Right lobe of liver (tissue), 6 donors: ENCODE results near the gene PRKN. TPM values are rescaled to one million over a fixed set of nuclear protein-coding genes. Genes with fewer than 3 reads are reported as not detected.

Source experiments
- ATAC-seq, 4 donors: fragments of 200-7000 bp; cut with Tn5 transposase; one replicate each; pipeline ENCODE4 v1.9.1; 2020; ENCODE audit warnings: mild to moderate bottlenecking in 4 of 4, moderate library complexity in 4 of 4
- DNase-seq, 3 donors: peaks; one replicate each; pipeline ENCODE4 v3.0.0-alpha.2; 2020
- H3K27ac ChIP-seq, 3 donors: fragments of 200-600 bp; one replicate each; pipeline ENCODE4 v1.8.0; 2022
- H3K27me3 ChIP-seq, 2 donors: fragments of 200-600 bp; one replicate each; pipeline ENCODE4 v1.8.0; 2022
- H3K36me3 ChIP-seq, 4 donors: fragments of 200-600 bp; sonication (generic) in 1 of 4; one replicate each; pipeline versions ENCODE4 v1.5.1 to v1.8.0; 2017 to 2022; ENCODE audit warnings: control low read depth in 1 of 4
- H3K4me1 ChIP-seq, 4 donors: fragments of 200-600 bp; sonication (generic) in 1 of 4; one replicate each; pipeline versions ENCODE4 v1.5.1 to v1.8.0; 2017 to 2022; ENCODE audit warnings: control low read depth in 1 of 4
- H3K4me3 ChIP-seq, 3 donors: fragments of 200-600 bp; one replicate each; pipeline ENCODE4 v1.8.0; 2022
- H3K9me3 ChIP-seq, 4 donors: fragments of 200-600 bp; sonication (generic) in 1 of 4; one replicate each; pipeline versions ENCODE4 v1.5.1 to v1.8.0; 2017 to 2022; ENCODE audit warnings: control low read depth in 1 of 4
- CTCF ChIP-seq, 4 donors: fragments of 200-600 bp in 3 of 4; fragments of 450-650 bp in 1 of 4; IDR thresholded peaks; one replicate each; pipeline versions ENCODE4 v1.5.1 to v1.8.0; 2016 to 2022; ENCODE audit warnings: antibody characterized with exemption in 4 of 4, mild to moderate bottlenecking in 2 of 4
- POLR2A ChIP-seq: fragments of 450-650 bp; IDR thresholded peaks from one replicate; pipeline ENCODE4 v1.6.1; 2017; ENCODE audit warnings: antibody characterized with exemption, mild to moderate bottlenecking
- WGBS: methylation state at CpG from one replicate; pipeline ENCODE4 v1.1.6; 2018; ENCODE audit warnings: low coverage, low lambda C conversion rate; ENCODE audit not compliant: insufficient coverage; ENCODE audit errors: missing lambda C conversion rate; 5-methylcytosine and 5-hydroxymethylcytosine counted together
- intact Hi-C, 2 donors: fragments of 100-400 bp; cut with DNase I; formaldehyde crosslinking; loops; one replicate each; pipeline versions ENCODE4 v1.11.2 to v1.14.1; 2022
- total RNA-seq, 6 experiments: library from RNA; depleted of rRNA in 2 of 6; stranded (reverse); fragments of >200 nt in 2 of 6; fragmentation: NEBNext Ultra II Directional in 3 of 6; extraction: Animal tissue kit (Norgen Biotek cat#: 25700) in 3 of 6; gene quantifications; one replicate each; pipeline versions ENCODE4 v1.1.0 to v1.2.4, GENCODE V29; 2016 to 2023
- donor health status: DM: no; HTN: yes; CAD: no.
- donor health status: DM: no; HTN: no; CAD: no.
- donor health status: DM: no; HTN: no; CAD: no.
- donor health status: DM: no; HTN: yes; CAD: no.
- donor health status: DM: no; HTN: yes; CAD: no.

PRKN gene
- total RNA-seq, 6 experiments from 2014 or later: 1.1 to 3.7 (median 2.2) TPM

GRCh38 chr6:161596807-161597520, 1130.6 kb downstream of the PRKN start:
- TF ChIP-seq POLR2A: no peak
- TF ChIP-seq CTCF (IDR thresholded peaks at IDR 0.05): no peak
- no peaks in the 10 kb centered on the region for H3K36me3 ChIP-seq
- 79% methylated on average over 7 of the region's 7 CpGs for WGBS
- no peak overlapping the region for H3K4me3 ChIP-seq
- H3K4me1 ChIP-seq: no peaks in the 10 kb centered on the region
- DNase-seq (no peak), ATAC-seq (no peak)
- no peaks in the 10 kb centered on the region for H3K9me3 ChIP-seq
- no peaks in the 10 kb centered on the region for H3K27me3 ChIP-seq
- no peak overlapping the region for H3K27ac ChIP-seq
- intact Hi-C loops: no loop called here

- 70% methylated on average over 1 of the region's 1 CpG for WGBS
- Histone ChIP-seq H3K36me3 (no peaks in the 10 kb centered on the region), H3K27ac (no peak overlapping the region), H3K4me3 (no peak overlapping the region), H3K4me1 (no peaks in the 10 kb centered on the region), H3K9me3 (no peaks in the 10 kb centered on the region), H3K27me3 (no peaks in the 10 kb centered on the region)
- DNase-seq (no peak), ATAC-seq (no peak)
- TF ChIP-seq CTCF (IDR thresholded peaks at IDR 0.05) (no peak), POLR2A (no peak)
- intact Hi-C loops: no loop called here
Observed at GRCh38 chr6:161594412-161594811, 1133.2 kb downstream of the PRKN start.

GRCh38 chr6:161590961-161591627, 1136.5 kb downstream of the PRKN start:
- WGBS: 61% methylated on average over 5 of the region's 5 CpGs
- no peak for ATAC-seq
- no peak for DNase-seq
- intact Hi-C loops: no loop called here
- Histone ChIP-seq H3K27ac (no peak overlapping the region), H3K27me3 (no peaks in the 10 kb centered on the region), H3K9me3 (no peaks in the 10 kb centered on the region), H3K36me3 (no peaks in the 10 kb centered on the region), H3K4me3 (no peak overlapping the region), H3K4me1 (no peaks in the 10 kb centered on the region)
- TF ChIP-seq CTCF (IDR thresholded peaks at IDR 0.05) (no peak), POLR2A (no peak)

- no peaks in the 10 kb centered on the region for H3K27me3 ChIP-seq
- no peaks in the 10 kb centered on the region for H3K36me3 ChIP-seq
- no peak for ATAC-seq
- H3K4me1 ChIP-seq: no peaks in the 10 kb centered on the region
- intact Hi-C loops: no loop called here
- H3K27ac ChIP-seq: no peak overlapping the region
- DNase-seq: no peak
- H3K9me3 ChIP-seq: no peaks in the 10 kb centered on the region
- 70% methylated on average over 2 of the region's 2 CpGs for WGBS
- H3K4me3 ChIP-seq: no peak overlapping the region
- TF ChIP-seq CTCF (IDR thresholded peaks at IDR 0.05) (no peak), POLR2A (no peak)
Observed at GRCh38 chr6:161586887-161587286, 1140.7 kb downstream of the PRKN start.
